GM04504 (cell line): ENCODE results near the gene BEND7.
"Not testable (repeated sequence)": the region's sequence is repeated elsewhere in the genome, so short reads cannot be mapped to it uniquely, and the experiment has no call there.

Experiments used
- DNase-seq: peaks from one replicate; pipeline ENCODE4 v3.0.0-alpha.2; 2012; ENCODE audit warnings: low read depth

The BEND7 gene

GRCh38 chr10:13481690-13482089 is 47.1 kb downstream of the BEND7 start:
- no peak for DNase-seq

GRCh38 chr10:13475124-13475523 is 53.7 kb downstream of the BEND7 start:
- DNase-seq: no peak

- DNase-seq: no peak
Observed at GRCh38 chr10:13473986-13474385, 54.8 kb downstream of the BEND7 start.

- DNase-seq: no peak
Observed at GRCh38 chr10:13472359-13472758, 56.5 kb downstream of the BEND7 start.

- DNase-seq: no peak
Observed at GRCh38 chr10:13470270-13470669, 58.5 kb downstream of the BEND7 start.

GRCh38 chr10:13462551-13462950 is 66.3 kb downstream of the BEND7 start:
- no peak for DNase-seq

- DNase-seq: no peak
Observed at GRCh38 chr10:13458687-13459012, 70.2 kb downstream of the BEND7 start.

GRCh38 chr10:13457958-13458686 is 70.7 kb downstream of the BEND7 start:
- no peak for DNase-seq

- DNase-seq: no peak
Observed at GRCh38 chr10:13453896-13454295, 74.9 kb downstream of the BEND7 start.

- DNase-seq: peak; percentile 35
Observed at GRCh38 chr10:13450069-13450468, 78.7 kb downstream of the BEND7 start.

- DNase-seq: no peak
Observed at GRCh38 chr10:13449296-13449695, 79.5 kb downstream of the BEND7 start.

GRCh38 chr10:13448216-13448615 is 80.6 kb downstream of the BEND7 start:
- no peak for DNase-seq

GRCh38 chr10:13445656-13446400 is 83.0 kb downstream of the BEND7 start:
- DNase-seq: no peak

GRCh38 chr10:13441476-13441875 is 87.3 kb downstream of the BEND7 start:
- DNase-seq: no peak

- no peak for DNase-seq
Observed at GRCh38 chr10:13440185-13441061, 88.4 kb downstream of the BEND7 start.

- DNase-seq: no peak
Observed at GRCh38 chr10:13439313-13440184, 89.3 kb downstream of the BEND7 start.

GRCh38 chr10:13437026-13437555 is 91.7 kb downstream of the BEND7 start:
- DNase-seq: no peak

- not testable (repeated sequence) for DNase-seq
Observed at GRCh38 chr10:13427943-13428342, 100.9 kb downstream of the BEND7 start.

- no peak for DNase-seq
Observed at GRCh38 chr10:13425397-13425796, 103.4 kb downstream of the BEND7 start.

- no peak for DNase-seq
Observed at GRCh38 chr10:13422800-13423199, 106.0 kb downstream of the BEND7 start.

GRCh38 chr10:13421382-13421917 is 107.4 kb downstream of the BEND7 start:
- DNase-seq: no peak
